OCI-LY1 (cell line): ENCODE measurements around the gene PCED1B.

Source experiments
- H2AFZ ChIP-seq: fragments of 200-600 bp; sonication (generic), shearing (Covaris generic); 2 replicates; pipeline ENCODE4 v1.6.0; 2014; ENCODE audit warnings: antibody characterized with exemption, mild to moderate bottlenecking, low read length
- H3F3A ChIP-seq: fragments of 200-600 bp; sonication (generic), shearing (Covaris generic); 2 replicates; pipeline ENCODE4 v1.6.0; 2014; ENCODE audit warnings: mild to moderate bottlenecking, antibody characterized with exemption, low read length, moderate library complexity; ENCODE audit not compliant: insufficient read depth
- H3K27ac ChIP-seq: fragments of 200-600 bp; sonication (generic); 2 replicates; pipeline ENCODE4 v1.5.1; 2014; ENCODE audit warnings: low read length, mixed run types, mild to moderate bottlenecking, low read depth; ENCODE audit not compliant: poor library complexity, severe bottlenecking
- H3K27me3 ChIP-seq: fragments of 200-600 bp; sonication (generic); 2 replicates; pipeline ENCODE4 v1.6.0; 2014; ENCODE audit warnings: antibody characterized with exemption, mild to moderate bottlenecking, low read length, moderate library complexity; ENCODE audit not compliant: insufficient read depth
- H3K36me3 ChIP-seq: fragments of 200-600 bp; sonication (generic); 2 replicates; pipeline ENCODE4 v1.6.1; 2014; ENCODE audit warnings: mild to moderate bottlenecking, antibody characterized with exemption, low read length, moderate library complexity, mixed read lengths; ENCODE audit not compliant: insufficient read depth
- H3K4me1 ChIP-seq: fragments of 200-600 bp; sonication (generic); 2 replicates; pipeline ENCODE4 v1.5.1; 2014; ENCODE audit warnings: mild to moderate bottlenecking, low read length, moderate library complexity; ENCODE audit not compliant: insufficient read depth, severe bottlenecking
- H3K4me2 ChIP-seq: fragments of 200-600 bp; sonication (generic), shearing (Covaris generic); 2 replicates; pipeline ENCODE4 v1.6.1; 2014; ENCODE audit warnings: low read length
- H3K4me3 ChIP-seq: fragments of 200-600 bp; sonication (generic); 2 replicates; pipeline ENCODE4 v1.5.1; 2014; ENCODE audit warnings: low read length, low read depth, mild to moderate bottlenecking, mixed read lengths; ENCODE audit not compliant: poor library complexity, severe bottlenecking
- H3K79me2 ChIP-seq: fragments of 200-600 bp; shearing (Covaris generic); 2 replicates; pipeline ENCODE4 v1.6.1; 2016; ENCODE audit warnings: mixed run types, low read length, mixed read lengths; ENCODE audit not compliant: insufficient read depth
- H3K9ac ChIP-seq: fragments of 200-600 bp; sonication (generic), shearing (Covaris generic); 2 replicates; pipeline ENCODE4 v1.6.1; 2014; ENCODE audit warnings: mild to moderate bottlenecking, low read length, mixed read lengths
- H3K9me2 ChIP-seq: fragments of 200-600 bp; sonication (generic), shearing (Covaris generic); 2 replicates; pipeline ENCODE4 v1.6.1; 2014; ENCODE audit warnings: low read depth, mild to moderate bottlenecking, low read length, mixed read lengths
- H3K9me3 ChIP-seq: fragments of 200-600 bp; shearing (Covaris generic); 2 replicates; pipeline ENCODE4 v1.6.1; 2014; ENCODE audit warnings: low read length, mixed read lengths
- H4K20me1 ChIP-seq: fragments of 200-600 bp; sonication (generic), shearing (Covaris generic); 2 replicates; pipeline ENCODE4 v1.6.0; 2016; ENCODE audit warnings: mild to moderate bottlenecking, low read length; ENCODE audit not compliant: insufficient read depth
- CTCF ChIP-seq: fragments of 200-600 bp; sonication (generic), shearing (Covaris generic); IDR thresholded peaks from 2 replicates; pipeline ENCODE4 v1.5.1; 2017; ENCODE audit warnings: mild to moderate bottlenecking, antibody characterized with exemption, low read length, moderate library complexity, mixed read lengths
- EZH2 ChIP-seq: fragments of 200-600 bp; sonication (generic), shearing (Covaris generic); IDR thresholded peaks from 2 replicates; pipeline ENCODE4 v1.8.0; 2017; ENCODE audit warnings: borderline replicate concordance, mixed run types, mild to moderate bottlenecking, antibody characterized with exemption, low read length, moderate library complexity, mixed read lengths

Gene PCED1B

DNA sequence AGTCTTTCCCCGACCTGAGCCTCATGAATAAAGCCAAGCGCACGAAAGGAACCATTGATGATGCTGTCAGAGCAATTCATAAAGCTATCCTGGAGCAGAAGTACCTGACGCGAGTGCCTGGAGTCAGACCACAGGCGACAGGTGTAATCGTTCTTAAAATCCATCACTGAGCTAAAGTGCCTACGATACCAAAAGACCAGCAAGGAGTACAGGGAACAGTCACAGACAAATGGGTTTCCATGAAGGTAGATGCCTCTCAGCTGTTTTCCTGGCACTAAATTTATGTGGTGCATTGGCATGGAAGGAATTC lies 1.4 kb upstream of the PCED1B start:
- no peaks in the 10 kb centered on the region for H3K27me3 ChIP-seq
- peaks cover 9% of the 10 kb centered on the region for H3F3A ChIP-seq
- no peaks in the 10 kb centered on the region for H4K20me1 ChIP-seq
- no peaks in the 10 kb centered on the region for H3K9me2 ChIP-seq
- H3K27ac ChIP-seq, result no peak overlapping the region
- peaks cover 58% of the 10 kb centered on the region for H3K4me1 ChIP-seq
- peak overlapping the region; percentile 95 for H3K4me2 ChIP-seq
- H3K9me3 ChIP-seq, result no peaks in the 10 kb centered on the region
- H3K9ac ChIP-seq, result peak overlapping the region; percentile 75; the same call in 1 of the 2 replicates
- TF ChIP-seq CTCF (no peak), EZH2 (no peak)
- H3K79me2 ChIP-seq, result no peaks in the 10 kb centered on the region
- no peak overlapping the region for H2AFZ ChIP-seq
- peak overlapping the region; percentile 82 for H3K4me3 ChIP-seq
- H3K36me3 ChIP-seq, result 0 out of 2 replicates have a peak, but pooled peaks cover 6% of the 10 kb centered on the region

- Histone ChIP-seq H3K9me2 (no peaks in the 10 kb centered on the region), H3F3A (peaks cover 9% of the 10 kb centered on the region), H3K4me2 (peak overlapping the region; percentile 95), H3K9me3 (no peaks in the 10 kb centered on the region), H3K79me2 (no peaks in the 10 kb centered on the region), H3K27me3 (no peaks in the 10 kb centered on the region), H3K4me3 (peak overlapping the region; percentile 82), H3K9ac (peak overlapping the region; percentile 75), H4K20me1 (no peaks in the 10 kb centered on the region), H3K36me3 (0 out of 2 replicates have a peak, but pooled peaks cover 6% of the 10 kb centered on the region), H3K4me1 (peaks cover 67% of the 10 kb centered on the region), H2AFZ (peak overlapping the region; percentile 83; the same call in 1 of the 2 replicates), H3K27ac (peak overlapping the region; percentile 30)
- TF ChIP-seq EZH2 (no peak), CTCF (no peak)
Measured at GRCh38 chr12:47078733-47079467, 521 bp upstream of the PCED1B start.

DNA sequence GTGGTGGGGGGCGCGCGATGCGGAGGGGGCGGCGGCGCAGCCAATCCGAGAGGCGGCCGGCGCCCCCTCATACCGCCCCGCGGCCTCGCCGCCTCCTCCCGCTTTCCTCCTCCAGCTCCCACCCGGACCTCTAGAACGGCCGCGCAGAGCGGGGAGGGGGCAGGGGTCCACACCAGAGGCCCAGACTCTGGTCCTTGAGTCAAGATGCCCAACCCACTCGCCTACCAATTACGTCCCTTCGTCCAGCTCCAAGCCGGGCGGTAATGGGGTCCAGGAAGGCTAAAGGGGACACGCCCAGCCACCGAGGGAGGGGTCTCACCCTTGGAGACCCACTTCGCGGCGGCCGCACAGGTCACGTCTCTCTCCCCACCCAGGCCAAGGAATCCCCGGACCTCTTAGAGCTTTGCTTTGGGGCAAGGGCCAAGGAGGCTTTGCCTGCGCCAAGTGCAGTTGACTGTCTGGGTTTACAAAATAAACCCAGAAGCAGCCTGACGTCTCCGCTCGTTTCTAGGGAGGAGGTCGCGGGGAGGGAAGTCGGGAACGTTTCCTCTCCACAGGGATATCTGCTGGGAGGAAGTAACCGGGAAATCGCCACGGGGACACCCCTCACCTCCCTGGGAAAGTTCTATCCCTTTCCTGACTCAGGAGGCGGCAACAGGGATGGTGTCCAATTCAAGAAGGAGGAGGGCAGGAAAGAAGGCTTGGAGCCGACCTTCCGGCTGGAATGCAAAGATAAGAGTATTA lies 732 bp downstream of the PCED1B start:
- Histone ChIP-seq H3K27ac (peak overlapping the region; percentile 78), H3K9me2 (no peaks in the 10 kb centered on the region), H4K20me1 (no peaks in the 10 kb centered on the region), H3K9ac (peak overlapping the region; percentile 75), H3F3A (peaks cover 9% of the 10 kb centered on the region), H3K27me3 (no peaks in the 10 kb centered on the region), H3K4me1 (peaks cover 79% of the 10 kb centered on the region), H3K79me2 (no peaks in the 10 kb centered on the region), H2AFZ (no peak overlapping the region), H3K9me3 (no peaks in the 10 kb centered on the region), H3K36me3 (0 out of 2 replicates have a peak, but pooled peaks cover 6% of the 10 kb centered on the region), H3K4me2 (peak overlapping the region; percentile 95), H3K4me3 (peak overlapping the region; percentile 82)
- TF ChIP-seq CTCF (no peak), EZH2 (no peak)
